ENCODE measurements around the gene C9orf40. TPM values are rescaled to one million over a fixed set of nuclear protein-coding genes. Genes with fewer than 3 reads are reported as not detected.

C9orf40 gene
- total RNA-seq, 1 experiment from 2014 or later, result 3.2 TPM

DNA sequence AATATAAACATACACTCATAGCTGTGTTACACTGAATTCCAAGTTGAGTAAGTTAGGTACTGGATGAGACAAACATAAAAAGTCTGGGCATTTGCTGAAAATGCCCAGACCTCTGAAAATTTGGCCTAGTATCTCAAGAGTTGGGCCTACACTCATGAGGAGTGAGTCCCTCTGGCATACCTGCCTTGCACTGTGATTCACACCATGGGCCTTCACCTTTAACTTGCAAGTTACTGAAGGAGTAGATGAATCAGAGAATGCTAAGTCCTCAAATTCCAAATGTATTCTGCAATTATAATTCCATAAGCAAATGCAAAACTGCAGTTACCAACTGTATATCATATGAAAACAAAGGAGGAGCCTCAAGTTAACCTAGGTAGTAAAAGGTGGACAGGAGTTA, 32.3 kb upstream of the C9orf40 start:
- no peaks in the 10 kb centered on the region for H3K9me3 Mint-ChIP-seq (ENCODE audit: unreplicated experiment)
- H3K36me3 Mint-ChIP-seq (ENCODE audit: insufficient read depth, unreplicated experiment), result no peaks in the 10 kb centered on the region
- no peaks in the 10 kb centered on the region for H3K36me3 ChIP-seq (ENCODE audit: control insufficient read depth, insufficient read depth, low read length)
- intact Hi-C loops (cut with micrococcal nuclease; ENCODE audit: unreplicated experiment), result no loop called here
- ChIA-PET CTCF (no interaction called here), POLR2A (no interaction called here)
- H3K27me3 Mint-ChIP-seq (ENCODE audit: insufficient read depth, unreplicated experiment), result no peaks in the 10 kb centered on the region
- BruUV-seq (replicated peaks), result no TSS peak
- no peaks in the 10 kb centered on the region for H3K4me1 ChIP-seq
- DNase-seq, result no peak
- H3K27me3 ChIP-seq (replicated peaks; ENCODE audit: control insufficient read depth, insufficient read depth, low read length), result no peaks in the 10 kb centered on the region
- no peak overlapping the region for H3K4me3 ChIP-seq (ENCODE audit: low read depth, low read length)
- TF ChIP-seq, protein P1, sequence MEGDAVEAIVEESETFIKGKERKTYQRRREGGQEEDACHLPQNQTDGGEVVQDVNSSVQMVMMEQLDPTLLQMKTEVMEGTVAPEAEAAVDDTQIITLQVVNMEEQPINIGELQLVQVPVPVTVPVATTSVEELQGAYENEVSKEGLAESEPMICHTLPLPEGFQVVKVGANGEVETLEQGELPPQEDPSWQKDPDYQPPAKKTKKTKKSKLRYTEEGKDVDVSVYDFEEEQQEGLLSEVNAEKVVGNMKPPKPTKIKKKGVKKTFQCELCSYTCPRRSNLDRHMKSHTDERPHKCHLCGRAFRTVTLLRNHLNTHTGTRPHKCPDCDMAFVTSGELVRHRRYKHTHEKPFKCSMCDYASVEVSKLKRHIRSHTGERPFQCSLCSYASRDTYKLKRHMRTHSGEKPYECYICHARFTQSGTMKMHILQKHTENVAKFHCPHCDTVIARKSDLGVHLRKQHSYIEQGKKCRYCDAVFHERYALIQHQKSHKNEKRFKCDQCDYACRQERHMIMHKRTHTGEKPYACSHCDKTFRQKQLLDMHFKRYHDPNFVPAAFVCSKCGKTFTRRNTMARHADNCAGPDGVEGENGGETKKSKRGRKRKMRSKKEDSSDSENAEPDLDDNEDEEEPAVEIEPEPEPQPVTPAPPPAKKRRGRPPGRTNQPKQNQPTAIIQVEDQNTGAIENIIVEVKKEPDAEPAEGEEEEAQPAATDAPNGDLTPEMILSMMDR (IDR thresholded peaks at IDR 0.05; ENCODE audit: insufficient read depth in 1 of 2, low read depth in 1 of 2, low read length in 1 of 2, severe bottlenecking in 1 of 2, unreplicated experiment in 1 of 2), result no peak
- no peak overlapping the region for H3K27ac Mint-ChIP-seq (ENCODE audit: unreplicated experiment)
- no peak overlapping the region for H3K4me3 Mint-ChIP-seq (ENCODE audit: unreplicated experiment)
- H3K9me3 ChIP-seq, result no peaks in the 10 kb centered on the region
- H3K4me1 Mint-ChIP-seq (ENCODE audit: low read depth, unreplicated experiment), result no peaks in the 10 kb centered on the region

- no TSS peak for BruUV-seq (replicated peaks)
- Mint-ChIP-seq H3K4me3 (ENCODE audit: unreplicated experiment) (no peak overlapping the region), H3K27me3 (ENCODE audit: insufficient read depth, unreplicated experiment) (no peaks in the 10 kb centered on the region), H3K27ac (ENCODE audit: unreplicated experiment) (no peak overlapping the region), H3K9me3 (ENCODE audit: unreplicated experiment) (no peaks in the 10 kb centered on the region), H3K4me1 (ENCODE audit: low read depth, unreplicated experiment) (no peaks in the 10 kb centered on the region), H3K36me3 (ENCODE audit: insufficient read depth, unreplicated experiment) (no peaks in the 10 kb centered on the region)
- Histone ChIP-seq H3K4me3 (ENCODE audit: low read depth, low read length) (no peak overlapping the region), H3K4me1 (no peaks in the 10 kb centered on the region), H3K9me3 (no peaks in the 10 kb centered on the region), H3K27me3 (replicated peaks; ENCODE audit: control insufficient read depth, insufficient read depth, low read length) (no peaks in the 10 kb centered on the region), H3K36me3 (ENCODE audit: control insufficient read depth, insufficient read depth, low read length) (no peaks in the 10 kb centered on the region)
- intact Hi-C loops (cut with micrococcal nuclease; ENCODE audit: unreplicated experiment), result no loop called here
- no peak for DNase-seq
- TF ChIP-seq, protein P1 (IDR thresholded peaks at IDR 0.05; ENCODE audit: insufficient read depth in 1 of 2, low read depth in 1 of 2, low read length in 1 of 2, severe bottlenecking in 1 of 2, unreplicated experiment in 1 of 2), result no peak
- POLR2A ChIA-PET, result no interaction called here
- CTCF ChIA-PET, result no interaction called here
Measured at GRCh38 chr9:74983709-74984108, 31.0 kb upstream of the C9orf40 start.

GRCh38 chr9:74979844-74980243, 27.1 kb upstream of the C9orf40 start:
- intact Hi-C loops (cut with micrococcal nuclease; ENCODE audit: unreplicated experiment), result no loop called here
- H3K4me1 Mint-ChIP-seq (ENCODE audit: low read depth, unreplicated experiment), result no peaks in the 10 kb centered on the region

More at GRCh38 chr9:74979844-74980243, 27.1 kb upstream of the C9orf40 start:
- POLR2A ChIA-PET, result no interaction called here
- DNase-seq, result no peak
- Histone ChIP-seq H3K9me3 (no peaks in the 10 kb centered on the region), H3K27me3 (replicated peaks; ENCODE audit: control insufficient read depth, insufficient read depth, low read length) (no peaks in the 10 kb centered on the region), H3K36me3 (ENCODE audit: control insufficient read depth, insufficient read depth, low read length) (no peaks in the 10 kb centered on the region), H3K4me1 (no peaks in the 10 kb centered on the region), H3K4me3 (ENCODE audit: low read depth, low read length) (no peak overlapping the region)
- TF ChIP-seq, protein P1 (IDR thresholded peaks at IDR 0.05; ENCODE audit: insufficient read depth in 1 of 2, low read depth in 1 of 2, low read length in 1 of 2, severe bottlenecking in 1 of 2, unreplicated experiment in 1 of 2), result no peak
- CTCF ChIA-PET, result no interaction called here
- Mint-ChIP-seq H3K36me3 (ENCODE audit: insufficient read depth, unreplicated experiment) (no peaks in the 10 kb centered on the region), H3K4me3 (ENCODE audit: unreplicated experiment) (no peak overlapping the region), H3K27ac (ENCODE audit: unreplicated experiment) (no peak overlapping the region), H3K27me3 (ENCODE audit: insufficient read depth, unreplicated experiment) (no peaks in the 10 kb centered on the region), H3K9me3 (ENCODE audit: unreplicated experiment) (peaks cover 3% of the 10 kb centered on the region)
- no TSS peak for BruUV-seq (replicated peaks)
